Measurements from ENCODE around the gene IYD.
"Not testable (repeated sequence)": the region's sequence is repeated elsewhere in the genome, so short reads cannot be mapped to it uniquely, and the experiment has no call there.

IYD gene

GRCh38 chr6:150435832-150436231 is 67.0 kb downstream of the IYD start:
- no peak for DNase-seq

GRCh38 chr6:150439373-150439772 is 70.6 kb downstream of the IYD start:
- DNase-seq: no peak

- no peak for DNase-seq
Observed at GRCh38 chr6:150443621-150444020, 74.8 kb downstream of the IYD start.

- no peak for DNase-seq
Observed at GRCh38 chr6:150444308-150444707, 75.5 kb downstream of the IYD start.

- DNase-seq: no peak
Observed at GRCh38 chr6:150445486-150445885, 76.7 kb downstream of the IYD start.

- no peak for DNase-seq
Observed at GRCh38 chr6:150448221-150448620, 79.4 kb downstream of the IYD start.

- not testable (repeated sequence) for DNase-seq
Observed at GRCh38 chr6:150449055-150449454, 80.2 kb downstream of the IYD start.

- no peak for DNase-seq
Observed at GRCh38 chr6:150450918-150451317, 82.1 kb downstream of the IYD start.

- no peak for DNase-seq
Observed at GRCh38 chr6:150451807-150452427, 83.1 kb downstream of the IYD start.

- no peak for DNase-seq
Observed at GRCh38 chr6:150452428-150453243, 83.8 kb downstream of the IYD start.

- DNase-seq: no peak
Observed at GRCh38 chr6:150453357-150453756, 84.5 kb downstream of the IYD start.

Measured in cortex of kidney (tissue), 1 donor.